Activated CD8-positive, alpha-beta memory T cell treated with anti-CD3 and anti-CD28 coated beads for 1 hour (primary cell): Measurements from ENCODE around the gene ERH.

Experiments
- DNase-seq, 2 donors: peaks; one replicate each; pipeline ENCODE4 v3.0.0-alpha.2; 2020; ENCODE audit warnings: low read depth in 1 of 2; ENCODE audit errors: extremely low read depth in 1 of 2

The ERH gene

DNA sequence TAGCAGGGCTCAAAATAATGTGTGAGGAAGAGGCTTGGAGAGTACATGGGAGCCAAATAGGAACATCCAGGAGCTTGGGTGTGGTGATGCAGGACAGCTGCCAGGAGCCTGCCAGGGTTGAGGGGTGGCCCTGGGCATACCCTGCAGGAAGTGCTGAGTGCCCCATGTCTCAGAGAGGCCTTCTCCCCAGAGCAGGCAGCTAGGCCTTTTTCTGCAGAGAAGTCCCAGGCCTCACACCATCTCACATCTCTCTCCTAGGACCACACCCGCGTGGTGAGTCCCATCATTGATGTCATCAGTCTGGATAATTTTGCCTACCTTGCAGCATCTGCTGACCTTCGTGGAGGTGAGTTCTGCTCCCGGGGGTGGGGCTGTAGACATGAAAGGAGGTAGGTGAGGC is 66.9 kb downstream of the ERH start:
- no peak for DNase-seq
